Neural progenitor cell (in vitro differentiated cells): Measurements from ENCODE around the gene RNASE13. TPM values are rescaled to one million over a fixed set of nuclear protein-coding genes. Genes with fewer than 3 reads are reported as not detected.

Experiments used
- DNase-seq: peaks from one replicate; pipeline ENCODE4 v3.0.0-alpha.2; 2016; ENCODE audit warnings: low spot score
- H2AFZ ChIP-seq: fragments of 200-600 bp; sonication (generic); replicated peaks from 2 replicates; pipeline ENCODE4 v1.6.1; 2016; ENCODE audit warnings: antibody characterized with exemption
- H3F3A ChIP-seq: fragments of 200-600 bp; sonication (generic); 2 replicates; pipeline ENCODE4 v1.6.1; 2016; ENCODE audit warnings: antibody characterized with exemption, low read depth
- H3K27ac ChIP-seq: fragments of 200-600 bp; sonication (generic); 2 replicates; pipeline ENCODE4 v1.5.1; 2016; ENCODE audit warnings: mild to moderate bottlenecking
- H3K27me3 ChIP-seq: fragments of 200-600 bp; sonication (generic); 2 replicates; pipeline ENCODE4 v1.6.1; 2016; ENCODE audit warnings: mild to moderate bottlenecking, moderate library complexity
- H3K36me3 ChIP-seq: fragments of 200-600 bp; sonication (generic); 2 replicates; pipeline ENCODE4 v1.5.1; 2016
- H3K4me1 ChIP-seq: fragments of 200-600 bp; sonication (generic); 2 replicates; pipeline ENCODE4 v1.6.1; 2016; ENCODE audit warnings: mixed run types
- H3K4me2 ChIP-seq: fragments of 200-600 bp; sonication (generic); 2 replicates; pipeline ENCODE4 v1.6.1; 2016
- H3K4me3 ChIP-seq: fragments of 200-600 bp; sonication (generic); 2 replicates; pipeline ENCODE4 v1.5.1; 2016
- H3K79me2 ChIP-seq: fragments of 200-600 bp; sonication (generic); 2 replicates; pipeline ENCODE4 v1.6.1; 2016; ENCODE audit warnings: low read depth
- H3K9ac ChIP-seq: fragments of 200-600 bp; sonication (generic); 2 replicates; pipeline ENCODE4 v1.6.1; 2016
- H3K9me3 ChIP-seq: fragments of 200-600 bp; sonication (generic); 2 replicates; pipeline ENCODE4 v1.5.1; 2016; ENCODE audit warnings: low read depth
- H4K20me1 ChIP-seq: fragments of 200-600 bp; sonication (generic); 2 replicates; pipeline ENCODE4 v1.6.1; 2016; ENCODE audit warnings: low read depth
- H3K27ac Mint-ChIP-seq: 3 replicates; pipeline ENCODE4 v1.8.0; 2021; ENCODE audit warnings: mixed read lengths
- H3K27me3 Mint-ChIP-seq: 2 replicates; pipeline ENCODE4 v1.8.0; 2022; ENCODE audit warnings: low read depth, mild to moderate bottlenecking, inconsistent platforms, moderate library complexity, mixed read lengths; ENCODE audit not compliant: insufficient read depth
- H3K36me3 Mint-ChIP-seq: 3 replicates; pipeline ENCODE4 v1.8.0; 2021; ENCODE audit warnings: mixed read lengths
- H3K4me1 Mint-ChIP-seq: 3 replicates; pipeline ENCODE4 v1.8.0; 2021; ENCODE audit warnings: mixed read lengths
- H3K4me3 Mint-ChIP-seq: 3 replicates; pipeline ENCODE4 v1.8.0; 2021; ENCODE audit warnings: mild to moderate bottlenecking, moderate library complexity, mixed read lengths
- H3K9me3 Mint-ChIP-seq: 3 replicates; pipeline ENCODE4 v1.8.0; 2020; ENCODE audit warnings: mixed read lengths
- CTCF ChIP-seq: fragments of 200-600 bp; sonication (generic); IDR thresholded peaks from 2 replicates; pipeline ENCODE4 v1.5.1; 2017; ENCODE audit warnings: antibody characterized with exemption, mild to moderate bottlenecking
- EZH2 ChIP-seq: fragments of 200-600 bp; sonication (generic); IDR thresholded peaks from 2 replicates; pipeline ENCODE4 v1.6.1; 2017; ENCODE audit warnings: antibody characterized with exemption, mild to moderate bottlenecking, moderate library complexity
- EZH2phosphoT487 ChIP-seq: fragments of 200-600 bp; sonication (generic); IDR thresholded peaks from 2 replicates; pipeline ENCODE4 v1.6.1; 2017; ENCODE audit warnings: antibody characterized with exemption
- total RNA-seq: library from RNA; depleted of rRNA; stranded (reverse); fragments of >200 nt; gene quantifications from 2 replicates; pipeline ENCODE4 v1.2.3, GENCODE V29; 2015; ENCODE audit warnings: low replicate concordance

The RNASE13 gene
- 0.12 TPM in 1 of 2 replicates, not detected in the other for total RNA-seq

GRCh38 chr14:21034707-21035106 lies at the start of gene RNASE13:
RNASE13 (minus strand) TSS chr14:21034807; CDS start chr14:21034288, 519 bp downstream.
- TF ChIP-seq CTCF (no peak), EZH2 (no peak), EZH2phosphoT487 (no peak)
- Mint-ChIP-seq H3K27ac (no peak within 1 kb of the TSS), H3K4me1 (peaks cover 7% of the 10 kb centered on the region), H3K27me3 (peaks cover 10% of the 10 kb centered on the region), H3K36me3 (no peaks in the 10 kb centered on the region), H3K9me3 (no peaks in the 10 kb centered on the region), H3K4me3 (peak within 1 kb of the TSS; percentile 14)
- no peak within 1 kb of the TSS for H3K4me2 ChIP-seq
- H3K9me3 ChIP-seq, result no peaks in the 10 kb centered on the region
- no peak within 1 kb of the TSS for H3K9ac ChIP-seq
- H4K20me1 ChIP-seq, result no peaks in the 10 kb centered on the region
- H3K27ac ChIP-seq, result no peak within 1 kb of the TSS
- H3F3A ChIP-seq, result no peaks in the 10 kb centered on the region
- peaks cover 11% of the 10 kb centered on the region for H3K4me1 ChIP-seq
- no peak within 1 kb of the TSS for H3K4me3 ChIP-seq
- H3K27me3 ChIP-seq, result no peaks in the 10 kb centered on the region
- no peak within 1 kb of the TSS for H2AFZ ChIP-seq
- DNase-seq, result no peak
- no peaks in the 10 kb centered on the region for H3K79me2 ChIP-seq
- no peaks in the 10 kb centered on the region for H3K36me3 ChIP-seq

- no peaks in the 10 kb centered on the region for H3K9me3 ChIP-seq
- no peak for DNase-seq
- Mint-ChIP-seq H3K9me3 (peaks cover 9% of the 10 kb centered on the region), H3K27ac (peak overlapping the region; percentile 47), H3K27me3 (peaks cover 15% of the 10 kb centered on the region), H3K4me3 (no peak overlapping the region), H3K4me1 (peaks cover 32% of the 10 kb centered on the region), H3K36me3 (peaks cover 66% of the 10 kb centered on the region)
- no peaks in the 10 kb centered on the region for H3K79me2 ChIP-seq
- H3K27ac ChIP-seq, result no peak overlapping the region
- peaks cover 27% of the 10 kb centered on the region for H4K20me1 ChIP-seq
- peaks cover 4% of the 10 kb centered on the region for H3K4me1 ChIP-seq
- no peak overlapping the region for H2AFZ ChIP-seq
- no peak overlapping the region for H3K9ac ChIP-seq
- no peak overlapping the region for H3K4me3 ChIP-seq
- TF ChIP-seq EZH2phosphoT487 (no peak), CTCF (no peak), EZH2 (no peak)
- H3K4me2 ChIP-seq, result no peak overlapping the region
- peaks cover 2% of the 10 kb centered on the region for H3K36me3 ChIP-seq
- no peaks in the 10 kb centered on the region for H3K27me3 ChIP-seq
- H3F3A ChIP-seq, result peaks cover 38% of the 10 kb centered on the region
These were observed 49.8 kb upstream of the RNASE13 start for GRCh38 chr14:21084396-21084795.

GRCh38 chr14:21083565-21084325 lies 49.1 kb upstream of the RNASE13 start:
- Mint-ChIP-seq H3K9me3 (peaks cover 8% of the 10 kb centered on the region), H3K27ac (peak overlapping the region; percentile 47), H3K4me1 (peaks cover 26% of the 10 kb centered on the region), H3K36me3 (peaks cover 63% of the 10 kb centered on the region), H3K4me3 (no peak overlapping the region), H3K27me3 (peaks cover 11% of the 10 kb centered on the region)
- Histone ChIP-seq H3K27me3 (no peaks in the 10 kb centered on the region), H3F3A (peaks cover 33% of the 10 kb centered on the region), H3K27ac (no peak overlapping the region), H4K20me1 (peaks cover 21% of the 10 kb centered on the region), H3K9me3 (no peaks in the 10 kb centered on the region), H3K4me1 (peaks cover 4% of the 10 kb centered on the region), H3K9ac (no peak overlapping the region), H3K4me3 (no peak overlapping the region), H2AFZ (no peak overlapping the region), H3K4me2 (no peak overlapping the region), H3K36me3 (peaks cover 2% of the 10 kb centered on the region), H3K79me2 (no peaks in the 10 kb centered on the region)
- no peak for DNase-seq
- TF ChIP-seq CTCF, result no peak
- TF ChIP-seq EZH2phosphoT487, result no peak
- TF ChIP-seq EZH2, result no peak
